DLD1 (cell line): ENCODE data around the gene WDR86.

ENCODE experiments used
- in situ Hi-C: cut with HindIII; loops from 2 replicates; pipeline ENCODE4 v1.10.0; 2017; ENCODE audit warnings: low sequenced_read_pairs

WDR86 gene

GRCh38 chr7:151394076-151395035 is 15.5 kb downstream of the WDR86 start:
- in situ Hi-C loops = loop anchor here (5.0 kb wide), 1 partner anchor 32 kb away; no protein-coding TSS in a partner anchor

GRCh38 chr7:151393031-151393977 is 16.5 kb downstream of the WDR86 start:
- in situ Hi-C loops = no loop called here

- in situ Hi-C loops = no loop called here
These were observed 17.4 kb downstream of the WDR86 start for GRCh38 chr7:151392426-151392825.

- in situ Hi-C loops = no loop called here
These were observed 17.8 kb downstream of the WDR86 start for GRCh38 chr7:151392002-151392401.

- in situ Hi-C loops = no loop called here
These were observed 18.5 kb downstream of the WDR86 start for GRCh38 chr7:151391358-151391730.

GRCh38 chr7:151390598-151391357 is 19.1 kb downstream of the WDR86 start:
- in situ Hi-C loops = no loop called here

GRCh38 chr7:151389768-151390597 is 19.9 kb downstream of the WDR86 start:
- in situ Hi-C loops = no loop called here

GRCh38 chr7:151389096-151389767 is 20.6 kb downstream of the WDR86 start:
- in situ Hi-C loops = no loop called here

- in situ Hi-C loops = no loop called here
These were observed 21.4 kb downstream of the WDR86 start for GRCh38 chr7:151388430-151388829.

- in situ Hi-C loops = no loop called here
These were observed 21.9 kb downstream of the WDR86 start for GRCh38 chr7:151388007-151388297.

- in situ Hi-C loops = no loop called here
These were observed 22.5 kb downstream of the WDR86 start for GRCh38 chr7:151387161-151388006.

GRCh38 chr7:151386301-151387160 is 23.3 kb downstream of the WDR86 start:
- in situ Hi-C loops = no loop called here

GRCh38 chr7:151385626-151386300 is 24.1 kb downstream of the WDR86 start:
- in situ Hi-C loops = no loop called here

GRCh38 chr7:151384776-151385625 is 24.8 kb downstream of the WDR86 start:
- in situ Hi-C loops = no loop called here

GRCh38 chr7:151384352-151384697 is 25.5 kb downstream of the WDR86 start:
- in situ Hi-C loops = no loop called here

- in situ Hi-C loops = no loop called here
These were observed 26.0 kb downstream of the WDR86 start for GRCh38 chr7:151383638-151384351.
